Brain microvascular endothelial cell (primary cell): ENCODE measurements around the gene KBTBD3.
"Not testable (repeated sequence)": the region's sequence is repeated elsewhere in the genome, so short reads cannot be mapped to it uniquely, and the experiment has no call there.

Source experiments
- DNase-seq: peaks from one replicate; pipeline ENCODE4 v3.0.0-alpha.2; 2020
- H3K27ac ChIP-seq: fragments of 250-450 bp; sonication (Bioruptor Pico); 2 replicates; pipeline ENCODE4 v1.5.1; 2020; ENCODE audit warnings: mild to moderate bottlenecking, moderate library complexity
- H3K27me3 ChIP-seq: fragments of 250-450 bp; sonication (Bioruptor Pico); replicated peaks from 2 replicates; pipeline ENCODE4 v1.5.1; 2020; ENCODE audit warnings: mild to moderate bottlenecking
- H3K36me3 ChIP-seq: fragments of 250-450 bp; sonication (Bioruptor Pico); replicated peaks from 2 replicates; pipeline ENCODE4 v1.5.1; 2020; ENCODE audit warnings: mild to moderate bottlenecking
- H3K4me3 ChIP-seq: 2 replicates; pipeline ENCODE4 v1.5.1; 2011; ENCODE audit warnings: low read depth, mild to moderate bottlenecking, control low read depth, low read length, moderate library complexity
- in situ Hi-C: cut with HindIII; loops from 2 replicates; pipeline ENCODE4 v1.10.0; 2017; ENCODE audit warnings: low sequenced_read_pairs, low pct_ligation_motif_present
- TF ChIP-seq, protein P1 (sequence below): IDR thresholded peaks from 2 replicates; pipeline ENCODE4 v1.5.1; 2011; ENCODE audit warnings: low read depth, mild to moderate bottlenecking, moderate library complexity, low read length, control low read depth, inconsistent platforms; ENCODE audit errors: missing control alignments

Gene KBTBD3

GRCh38 chr11:106014035-106014434 is 63.1 kb downstream of the KBTBD3 start:
- Histone ChIP-seq H3K27me3 (no peaks in the 10 kb centered on the region), H3K36me3 (peaks cover 10% of the 10 kb centered on the region), H3K4me3 (no peak overlapping the region), H3K27ac (no peak overlapping the region)
- in situ Hi-C loops = no loop called here
- TF ChIP-seq, protein P1, sequence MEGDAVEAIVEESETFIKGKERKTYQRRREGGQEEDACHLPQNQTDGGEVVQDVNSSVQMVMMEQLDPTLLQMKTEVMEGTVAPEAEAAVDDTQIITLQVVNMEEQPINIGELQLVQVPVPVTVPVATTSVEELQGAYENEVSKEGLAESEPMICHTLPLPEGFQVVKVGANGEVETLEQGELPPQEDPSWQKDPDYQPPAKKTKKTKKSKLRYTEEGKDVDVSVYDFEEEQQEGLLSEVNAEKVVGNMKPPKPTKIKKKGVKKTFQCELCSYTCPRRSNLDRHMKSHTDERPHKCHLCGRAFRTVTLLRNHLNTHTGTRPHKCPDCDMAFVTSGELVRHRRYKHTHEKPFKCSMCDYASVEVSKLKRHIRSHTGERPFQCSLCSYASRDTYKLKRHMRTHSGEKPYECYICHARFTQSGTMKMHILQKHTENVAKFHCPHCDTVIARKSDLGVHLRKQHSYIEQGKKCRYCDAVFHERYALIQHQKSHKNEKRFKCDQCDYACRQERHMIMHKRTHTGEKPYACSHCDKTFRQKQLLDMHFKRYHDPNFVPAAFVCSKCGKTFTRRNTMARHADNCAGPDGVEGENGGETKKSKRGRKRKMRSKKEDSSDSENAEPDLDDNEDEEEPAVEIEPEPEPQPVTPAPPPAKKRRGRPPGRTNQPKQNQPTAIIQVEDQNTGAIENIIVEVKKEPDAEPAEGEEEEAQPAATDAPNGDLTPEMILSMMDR = no peak
- no peak for DNase-seq

- in situ Hi-C loops = no loop called here
- Histone ChIP-seq H3K27me3 (no peaks in the 10 kb centered on the region), H3K36me3 (peaks cover 12% of the 10 kb centered on the region), H3K27ac (peak overlapping the region; percentile 62), H3K4me3 (no peak overlapping the region)
- TF ChIP-seq, protein P1 = no peak
- peak; percentile 96 for DNase-seq
These were observed 64.4 kb downstream of the KBTBD3 start for GRCh38 chr11:106012744-106013143.

GRCh38 chr11:106011481-106011880 is 65.7 kb downstream of the KBTBD3 start:
- Histone ChIP-seq H3K36me3 (peaks cover 13% of the 10 kb centered on the region), H3K4me3 (no peak overlapping the region), H3K27me3 (no peaks in the 10 kb centered on the region), H3K27ac (no peak overlapping the region)
- peak; percentile 22 for DNase-seq
- in situ Hi-C loops = no loop called here
- TF ChIP-seq, protein P1 = no peak

DNA sequence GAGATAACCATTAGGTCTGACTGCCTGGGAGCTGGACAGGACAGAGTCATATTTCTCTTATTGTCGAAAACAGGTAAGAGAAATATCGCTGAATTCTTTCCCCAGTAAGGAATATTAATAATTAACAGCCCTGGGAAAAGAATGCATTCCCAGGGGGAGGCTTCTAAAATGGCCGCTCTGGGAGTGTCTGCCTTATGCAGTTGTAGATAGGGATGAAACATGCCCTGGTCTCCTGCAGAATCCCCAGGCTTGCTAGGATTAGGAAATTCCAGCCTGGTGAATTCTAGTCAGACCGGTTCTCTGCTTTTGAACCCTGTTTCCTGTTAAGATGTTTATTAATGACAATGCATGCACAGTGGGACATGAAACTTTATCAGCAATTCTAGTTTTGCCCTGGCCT is 74.1 kb downstream of the KBTBD3 start:
- DNase-seq, H3K27me3 ChIP-seq, H3K36me3 ChIP-seq, in situ Hi-C loops, H3K4me3 ChIP-seq, H3K27ac ChIP-seq: not testable (repeated sequence)

DNA sequence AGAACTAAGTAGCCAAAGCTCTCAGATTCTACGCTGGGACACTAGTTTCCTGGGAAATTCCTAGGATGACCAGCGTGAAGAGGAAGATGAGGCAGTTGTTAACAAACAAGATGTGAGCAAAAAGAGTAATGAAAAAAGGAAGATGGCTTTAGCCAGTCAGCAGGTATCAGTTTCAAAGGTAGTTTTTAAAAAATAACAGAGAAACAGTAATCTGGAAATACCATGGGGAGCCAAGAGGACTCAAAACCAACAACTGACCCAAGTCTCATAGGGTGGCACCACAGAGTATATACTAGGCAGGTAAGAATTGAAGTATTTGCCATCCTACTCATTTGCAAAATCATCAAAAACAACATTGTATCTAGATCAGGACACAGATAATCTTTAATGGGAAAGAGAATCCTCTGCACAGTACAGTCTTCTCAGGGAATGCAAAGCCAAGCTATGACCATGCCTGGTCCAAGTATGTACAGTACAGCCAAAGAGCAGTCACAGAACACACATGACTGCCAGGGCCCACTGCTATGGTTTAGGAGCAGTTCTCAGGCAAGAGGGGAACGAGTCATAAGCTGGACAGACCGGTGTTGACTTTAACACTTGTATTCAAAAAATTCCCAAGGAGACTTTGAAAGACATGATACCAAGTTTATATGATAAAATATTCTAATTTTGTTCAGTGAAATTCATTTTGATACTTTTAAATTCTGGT is 75.7 kb downstream of the KBTBD3 start:
- in situ Hi-C loops = no loop called here
- peak; percentile 30 for DNase-seq
- Histone ChIP-seq H3K27ac (no peak overlapping the region), H3K36me3 (peaks cover 2% of the 10 kb centered on the region), H3K4me3 (no peak overlapping the region), H3K27me3 (no peaks in the 10 kb centered on the region)
- TF ChIP-seq, protein P1 = no peak
